Measurements from ENCODE around the gene WSB2. TPM values are rescaled to one million over a fixed set of nuclear protein-coding genes. Genes with fewer than 3 reads are reported as not detected.

Gene WSB2
- total RNA-seq, result 100 TPM
- long read RNA-seq, transcript WSB2-201 (9 exons, 2,646 nt), result major isoform, 123 of 168 reads
- long read RNA-seq, transcript WSB2-203 (8 exons, 1,328 nt), result minor isoform, 5 of 168 reads
- long read RNA-seq, partial matches to known transcripts, result 28 of 168 reads
- long read RNA-seq, other reads (novel, unspliced or antisense), result 11 of 168 reads

- Histone ChIP-seq H3K27me3 (ENCODE audit: low read depth) (no peaks in the 10 kb centered on the region), H3K4me3 (peak within 1 kb of the TSS; percentile 88), H3K9me3 (replicated peaks) (no peaks in the 10 kb centered on the region), H3K27ac (replicated peaks) (peak within 1 kb of the TSS; percentile 100), H3K4me1 (peaks cover 71% of the 10 kb centered on the region), H3K36me3 (no peaks in the 10 kb centered on the region)
- intact Hi-C loops (cut with micrococcal nuclease), result no loop called here
- TF ChIP-seq, protein P1, sequence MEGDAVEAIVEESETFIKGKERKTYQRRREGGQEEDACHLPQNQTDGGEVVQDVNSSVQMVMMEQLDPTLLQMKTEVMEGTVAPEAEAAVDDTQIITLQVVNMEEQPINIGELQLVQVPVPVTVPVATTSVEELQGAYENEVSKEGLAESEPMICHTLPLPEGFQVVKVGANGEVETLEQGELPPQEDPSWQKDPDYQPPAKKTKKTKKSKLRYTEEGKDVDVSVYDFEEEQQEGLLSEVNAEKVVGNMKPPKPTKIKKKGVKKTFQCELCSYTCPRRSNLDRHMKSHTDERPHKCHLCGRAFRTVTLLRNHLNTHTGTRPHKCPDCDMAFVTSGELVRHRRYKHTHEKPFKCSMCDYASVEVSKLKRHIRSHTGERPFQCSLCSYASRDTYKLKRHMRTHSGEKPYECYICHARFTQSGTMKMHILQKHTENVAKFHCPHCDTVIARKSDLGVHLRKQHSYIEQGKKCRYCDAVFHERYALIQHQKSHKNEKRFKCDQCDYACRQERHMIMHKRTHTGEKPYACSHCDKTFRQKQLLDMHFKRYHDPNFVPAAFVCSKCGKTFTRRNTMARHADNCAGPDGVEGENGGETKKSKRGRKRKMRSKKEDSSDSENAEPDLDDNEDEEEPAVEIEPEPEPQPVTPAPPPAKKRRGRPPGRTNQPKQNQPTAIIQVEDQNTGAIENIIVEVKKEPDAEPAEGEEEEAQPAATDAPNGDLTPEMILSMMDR (IDR thresholded peaks at IDR 0.05; ENCODE audit: borderline replicate concordance), result no peak
- DNase-seq, result peak; percentile 84
Measured at GRCh38 chr12:118061011-118061872, at the start of gene WSB2. TSS of gene WSB2 (minus strand) at chr12:118061179. CDS start at chr12:118061048, 131 bp downstream.

DNA sequence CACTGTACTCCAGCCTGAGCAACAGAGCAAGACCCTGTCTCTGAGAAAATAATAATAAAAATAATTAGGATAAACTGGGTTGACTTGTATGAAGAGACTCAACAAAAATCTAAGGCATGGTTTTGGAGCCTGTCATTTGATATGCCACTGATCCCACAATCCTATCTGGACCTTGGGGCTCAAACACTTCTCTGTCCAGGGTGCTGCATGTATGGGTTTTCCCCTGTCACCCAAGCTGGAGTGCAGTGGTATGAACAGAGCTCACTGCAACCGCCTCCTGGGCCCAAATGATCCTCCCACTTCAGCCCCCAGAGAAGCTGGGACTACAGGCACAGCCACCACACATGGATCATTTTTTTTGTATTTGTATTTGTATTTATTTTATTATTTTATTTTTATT, 48.1 kb upstream of the WSB2 start:
- Histone ChIP-seq H3K36me3 (no peaks in the 10 kb centered on the region), H3K4me3 (no peak overlapping the region), H3K27me3 (ENCODE audit: low read depth) (no peaks in the 10 kb centered on the region), H3K9me3 (replicated peaks) (no peaks in the 10 kb centered on the region), H3K4me1 (peaks cover 8% of the 10 kb centered on the region), H3K27ac (replicated peaks) (no peak overlapping the region)
- TF ChIP-seq, protein P1 (IDR thresholded peaks at IDR 0.05; ENCODE audit: borderline replicate concordance), result no peak
- DNase-seq, result no peak
- intact Hi-C loops (cut with micrococcal nuclease), result no loop called here

DNA sequence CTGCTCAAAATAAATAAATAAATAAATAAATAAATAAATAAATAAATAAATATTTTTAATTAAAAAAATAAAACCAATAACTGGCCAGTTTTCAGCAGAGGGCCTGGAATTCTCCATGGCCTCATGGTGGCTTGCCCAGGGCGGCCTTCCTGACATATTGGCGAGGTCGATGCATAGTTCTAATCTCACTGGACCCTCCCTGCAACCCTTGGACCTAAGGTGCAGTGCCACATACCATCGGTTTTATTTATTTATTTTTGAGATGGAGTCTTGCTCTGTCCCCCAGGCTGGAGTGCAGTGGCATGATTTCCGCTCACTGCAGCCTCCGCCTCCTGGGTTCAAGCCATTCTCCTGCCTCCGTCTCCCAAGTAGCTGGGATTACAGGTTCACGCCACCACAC, 46.7 kb upstream of the WSB2 start:
- no peak overlapping the region for H3K27ac ChIP-seq (replicated peaks)
- no peak for DNase-seq
- no peak overlapping the region for H3K4me3 ChIP-seq
- no peaks in the 10 kb centered on the region for H3K36me3 ChIP-seq
- no peaks in the 10 kb centered on the region for H3K27me3 ChIP-seq (ENCODE audit: low read depth)
- intact Hi-C loops (cut with micrococcal nuclease), result no loop called here
- TF ChIP-seq, protein P1 (IDR thresholded peaks at IDR 0.05; ENCODE audit: borderline replicate concordance), result no peak
- no peaks in the 10 kb centered on the region for H3K9me3 ChIP-seq (replicated peaks)
- H3K4me1 ChIP-seq, result peaks cover 22% of the 10 kb centered on the region

DNA sequence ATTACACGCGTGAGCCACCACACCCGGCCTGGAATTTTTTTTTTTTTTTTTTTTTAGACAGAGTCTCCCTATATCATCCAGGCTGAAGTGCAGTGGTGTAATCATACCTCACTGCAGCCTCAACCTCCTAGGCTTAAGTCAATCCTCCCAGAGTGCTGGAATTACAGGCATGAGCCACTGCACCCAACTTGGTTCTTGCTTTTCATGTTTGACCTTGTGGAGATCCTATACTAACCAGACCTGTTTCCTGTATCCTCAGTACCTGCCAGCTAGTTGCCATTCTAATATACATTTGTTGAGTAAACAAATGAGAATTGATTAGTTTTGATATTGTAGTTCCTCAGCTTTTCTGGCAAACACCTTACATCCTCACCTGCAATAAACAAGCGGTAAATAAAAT, 46.0 kb upstream of the WSB2 start:
- no peaks in the 10 kb centered on the region for H3K9me3 ChIP-seq (replicated peaks)
- H3K27ac ChIP-seq (replicated peaks), result no peak overlapping the region
- H3K27me3 ChIP-seq (ENCODE audit: low read depth), result no peaks in the 10 kb centered on the region
- H3K4me3 ChIP-seq, result no peak overlapping the region
- no peak for DNase-seq
- no peaks in the 10 kb centered on the region for H3K36me3 ChIP-seq
- H3K4me1 ChIP-seq, result peaks cover 29% of the 10 kb centered on the region
- intact Hi-C loops (cut with micrococcal nuclease), result no loop called here
- TF ChIP-seq, protein P1 (IDR thresholded peaks at IDR 0.05; ENCODE audit: borderline replicate concordance), result no peak

GRCh38 chr12:118103601-118104382, 42.8 kb upstream of the WSB2 start, which contains the start of gene VSIG10:
TSS of gene VSIG10 (minus strand) at chr12:118104011. CDS start at chr12:118103671, 340 bp downstream.
- TF ChIP-seq, protein P1 (IDR thresholded peaks at IDR 0.05; ENCODE audit: borderline replicate concordance), result peak; percentile 23
- Histone ChIP-seq H3K4me1 (peaks cover 31% of the 10 kb centered on the region), H3K36me3 (no peaks in the 10 kb centered on the region), H3K27ac (replicated peaks) (peak within 1 kb of the TSS; percentile 90), H3K4me3 (peak within 1 kb of the TSS; percentile 92), H3K27me3 (ENCODE audit: low read depth) (no peaks in the 10 kb centered on the region), H3K9me3 (replicated peaks) (no peaks in the 10 kb centered on the region)
- peak; percentile 77 for DNase-seq
- intact Hi-C loops (cut with micrococcal nuclease), result no loop called here
